ENCODE measurements around the gene SERPINE1. TPM values are rescaled to one million over a fixed set of nuclear protein-coding genes. Genes with fewer than 3 reads are reported as not detected.

SERPINE1 gene
- total and polyA plus RNA-seq, 2 of the 8 experiments (the other 6 are each of a cell fraction or from before 2014, with no cell fraction given): 3.7 to 5.6 TPM

GRCh38 chr7:101185258-101185839, 58.4 kb downstream of the SERPINE1 start:
- H3K4me2 ChIP-seq (ENCODE audit: insufficient read depth in 1 of 2, low read depth in 2 of 2, low read length in 2 of 2): no peak overlapping the region
- no peak overlapping the region for H4K91ac ChIP-seq (replicated peaks; ENCODE audit: insufficient read length, low read length)
- H2BK15ac ChIP-seq (ENCODE audit: low read length): peak overlapping the region; percentile 31; the same call in 1 of the 2 replicates
- H2BK120ac ChIP-seq (replicated peaks; ENCODE audit: low read depth, low read length): no peak overlapping the region
- H3K23ac ChIP-seq (ENCODE audit: insufficient read length): no peak overlapping the region
- no peak overlapping the region for H2BK20ac ChIP-seq (ENCODE audit: low read length)
- H3K9ac ChIP-seq (replicated peaks in 1 of 4; ENCODE audit: extremely low read depth in 1 of 4, low read depth in 3 of 4, low read length in 3 of 4): no peak overlapping the region
- no peaks in the 10 kb centered on the region for H3K9me3 ChIP-seq (ENCODE audit: insufficient read depth in 2 of 2, low read depth in 1 of 2, low read length in 1 of 2)
- H3K56ac ChIP-seq (replicated peaks; ENCODE audit: insufficient read length, low read depth, low read length): no peak overlapping the region
- H3K14ac ChIP-seq (ENCODE audit: insufficient read length): no peak overlapping the region
- H2AK5ac ChIP-seq (ENCODE audit: low read depth, low read length): no peak overlapping the region
- H4K20me1 ChIP-seq (replicated peaks in 1 of 2; ENCODE audit: control insufficient read depth in 1 of 2, insufficient read depth in 2 of 2, low read length in 2 of 2): no peaks in the 10 kb centered on the region
- H3K79me1 ChIP-seq (ENCODE audit: low read depth, low read length): no peaks in the 10 kb centered on the region
- no peak overlapping the region for H2BK5ac ChIP-seq (ENCODE audit: low read depth, low read length)
- FAIRE-seq (no peak), DNase-seq (ENCODE audit: low read depth in 1 of 2, low spot score in 2 of 2) (no peak)
- no peak overlapping the region for H2AFZ ChIP-seq (ENCODE audit: low read length)
- H3K4me1 ChIP-seq (replicated peaks in 1 of 4; ENCODE audit: control insufficient read depth in 3 of 4, insufficient read depth in 4 of 4, low read length in 3 of 4): peaks cover 0 to 5% (median 3%) of the 10 kb centered on the region in 4 experiments; a peak in 6 of 7 replicates
- H3K23me2 ChIP-seq (ENCODE audit: low read depth, low read length): peaks cover 3% of the 10 kb centered on the region; the same call in 1 of the 2 replicates
- POLR2A ChIA-PET (ENCODE audit: partially characterized antibody): interaction anchor here (1.8 kb wide), 1 partner anchor 11 kb away, joined by 8 read pairs; no protein-coding TSS in a partner anchor
- H3K18ac ChIP-seq (ENCODE audit: extremely low read depth, low read length): no peak overlapping the region
- peaks cover 6 to 10% (median 8%) of the 10 kb centered on the region in 4 experiments; a peak in 6 of 7 replicates for H3K27me3 ChIP-seq (replicated peaks in 1 of 4; ENCODE audit: control insufficient read depth in 3 of 4, extremely low read depth in 1 of 4, insufficient read depth in 3 of 4, low read length in 3 of 4)
- H2BK12ac ChIP-seq (ENCODE audit: low read depth, low read length): no peak overlapping the region
- 83% methylated on average over 5 of the region's 5 CpGs; no CpG with 5 or more reads in 1 of the 2 experiments for WGBS, 2 experiments (ENCODE audit: extremely low coverage in 1 of 2, insufficient coverage in 1 of 2, insufficient read length in 1 of 2, insufficient replicate concordance in 2 of 2, low coverage in 1 of 2, low lambda C conversion rate in 2 of 2, missing lambda C conversion rate in 1 of 2)
- H4K8ac ChIP-seq (ENCODE audit: extremely low read depth, insufficient read depth, low read length): no peak overlapping the region
- H3K79me2 ChIP-seq (ENCODE audit: control insufficient read depth in 1 of 2, insufficient read depth in 2 of 2, low read length in 2 of 2): no peaks in the 10 kb centered on the region
- no peak overlapping the region for H4K5ac ChIP-seq (ENCODE audit: insufficient read length, low read depth, low read length)
- H3K4me3 ChIP-seq (ENCODE audit: extremely low read depth in 1 of 4, insufficient read depth in 2 of 4, low read depth in 3 of 4, low read length in 4 of 4): no peak overlapping the region
- CTCF ChIA-PET (ENCODE audit: partially characterized antibody): interaction anchor here (0.9 to 3.4 kb wide), 4 partner anchors 10 to 97 kb away, joined by 3 to 20 read pairs (median 4); no protein-coding TSS in a partner anchor
- no peak overlapping the region for H3K4ac ChIP-seq (replicated peaks; ENCODE audit: insufficient read length, low read depth, low read length)
- no peaks in the 10 kb centered on the region for H3K36me3 ChIP-seq (ENCODE audit: control insufficient read depth in 2 of 4, insufficient read depth in 4 of 4, low read length in 3 of 4)
- no peak overlapping the region for H3K27ac ChIP-seq (ENCODE audit: low read depth, low read length)
- TF ChIP-seq TEAD4 (IDR thresholded peaks at IDR 0.05; ENCODE audit: low read depth, low read length) (no peak), GABPA (IDR thresholded peaks at IDR 0.05; ENCODE audit: borderline replicate concordance, insufficient read depth, low read length) (no peak)

Data from H1 (cell line).